Lower lobe of right lung (tissue), 2 donors: ENCODE results near the gene KIRREL3. TPM values are rescaled to one million over a fixed set of nuclear protein-coding genes. Genes with fewer than 3 reads are reported as not detected.

Experiments
- ATAC-seq, 2 donors: fragments of 200-7000 bp; cut with Tn5 transposase; one replicate each; pipeline ENCODE4 v1.9.1; 2020 to 2022; ENCODE audit warnings: mild to moderate bottlenecking in 2 of 2, moderate library complexity in 2 of 2
- DNase-seq: peaks from one replicate; pipeline ENCODE4 v3.0.0-alpha.2; 2020
- H3K27ac ChIP-seq: fragments of 200-600 bp; one replicate; pipeline ENCODE4 v1.8.0; 2022
- H3K27me3 ChIP-seq: fragments of 200-600 bp; one replicate; pipeline ENCODE4 v1.8.0; 2022; ENCODE audit warnings: low read depth
- H3K36me3 ChIP-seq: fragments of 200-600 bp; one replicate; pipeline ENCODE4 v1.8.0; 2022; ENCODE audit warnings: mild to moderate bottlenecking
- H3K4me1 ChIP-seq: fragments of 200-600 bp; one replicate; pipeline ENCODE4 v1.8.0; 2022
- H3K4me3 ChIP-seq: fragments of 200-600 bp; one replicate; pipeline ENCODE4 v1.8.0; 2022; ENCODE audit warnings: mild to moderate bottlenecking
- H3K9me3 ChIP-seq: fragments of 200-600 bp; one replicate; pipeline ENCODE4 v1.8.0; 2022
- CTCF ChIP-seq: fragments of 200-600 bp; IDR thresholded peaks from one replicate; pipeline ENCODE4 v1.8.0; 2022; ENCODE audit warnings: antibody characterized with exemption, mild to moderate bottlenecking
- intact Hi-C: fragments of 100-400 bp; cut with DNase I; formaldehyde crosslinking; loops from one replicate; pipeline ENCODE4 v1.11.0; 2022
- total RNA-seq: library from RNA; stranded (reverse); fragmentation: NEBNext Ultra II Directional; extraction: Animal tissue kit (Norgen Biotek cat#: 25700); gene quantifications from one replicate; pipeline ENCODE4 v1.2.1, GENCODE V29; 2021
- donor health status: DM: no; HTN: yes; CAD: no; lungs with severe emphysema.

Gene KIRREL3
- total RNA-seq, 1 donor from 2014 or later, result 0.15 TPM

GRCh38 chr11:126545057-126545555 lies 455.5 kb downstream of the KIRREL3 start:
- ATAC-seq (no peak), DNase-seq (no peak)
- intact Hi-C loops, result no loop called here
- Histone ChIP-seq H3K27ac (no peak overlapping the region), H3K4me3 (no peak overlapping the region), H3K27me3 (no peaks in the 10 kb centered on the region), H3K36me3 (no peaks in the 10 kb centered on the region), H3K9me3 (no peaks in the 10 kb centered on the region), H3K4me1 (peaks cover 13% of the 10 kb centered on the region)
- no peak for TF ChIP-seq CTCF

GRCh38 chr11:126544108-126545056 lies 456.2 kb downstream of the KIRREL3 start:
- no peaks in the 10 kb centered on the region for H3K27me3 ChIP-seq
- intact Hi-C loops, result no loop called here
- ATAC-seq (no peak), DNase-seq (no peak)
- no peak overlapping the region for H3K27ac ChIP-seq
- peaks cover 13% of the 10 kb centered on the region for H3K4me1 ChIP-seq
- no peaks in the 10 kb centered on the region for H3K9me3 ChIP-seq
- TF ChIP-seq CTCF, result no peak
- H3K36me3 ChIP-seq, result no peaks in the 10 kb centered on the region
- no peak overlapping the region for H3K4me3 ChIP-seq

- intact Hi-C loops, result no loop called here
- H3K4me1 ChIP-seq, result peaks cover 13% of the 10 kb centered on the region
- no peak for ATAC-seq
- H3K4me3 ChIP-seq, result no peak overlapping the region
- H3K27ac ChIP-seq, result no peak overlapping the region
- H3K9me3 ChIP-seq, result no peaks in the 10 kb centered on the region
- H3K36me3 ChIP-seq, result no peaks in the 10 kb centered on the region
- DNase-seq, result no peak
- TF ChIP-seq CTCF, result no peak
- H3K27me3 ChIP-seq, result no peaks in the 10 kb centered on the region
Measured at GRCh38 chr11:126543691-126544090, 456.9 kb downstream of the KIRREL3 start.

- ATAC-seq, result no peak
- DNase-seq, result no peak
- intact Hi-C loops, result no loop called here
- TF ChIP-seq CTCF, result no peak
- no peak overlapping the region for H3K27ac ChIP-seq
- H3K9me3 ChIP-seq, result no peaks in the 10 kb centered on the region
- H3K4me1 ChIP-seq, result peaks cover 13% of the 10 kb centered on the region
- no peaks in the 10 kb centered on the region for H3K36me3 ChIP-seq
- no peaks in the 10 kb centered on the region for H3K27me3 ChIP-seq
- no peak overlapping the region for H3K4me3 ChIP-seq
Measured at GRCh38 chr11:126542334-126543015, 458.1 kb downstream of the KIRREL3 start.

- no peaks in the 10 kb centered on the region for H3K27me3 ChIP-seq
- no peaks in the 10 kb centered on the region for H3K4me1 ChIP-seq
- intact Hi-C loops, result no loop called here
- no peak overlapping the region for H3K27ac ChIP-seq
- H3K36me3 ChIP-seq, result no peaks in the 10 kb centered on the region
- no peak overlapping the region for H3K4me3 ChIP-seq
- H3K9me3 ChIP-seq, result no peaks in the 10 kb centered on the region
- no peak for TF ChIP-seq CTCF
- DNase-seq, result no peak
- ATAC-seq, result no peak
Measured at GRCh38 chr11:126538071-126538470, 462.5 kb downstream of the KIRREL3 start.
